ENCODE measurements around the gene TTC19. TPM values are rescaled to one million over a fixed set of nuclear protein-coding genes. Genes with fewer than 3 reads are reported as not detected.

TTC19 gene
- polyA plus RNA-seq, 2 donors = 10.3 to 13.9 TPM

GRCh38 chr17:16074423-16074822 lies 74.8 kb downstream of the TTC19 start:
- no peaks in the 10 kb centered on the region for H3K4me1 ChIP-seq (ENCODE audit: control insufficient read depth in 2 of 2, insufficient read depth in 2 of 2, low read length in 1 of 2)
- no peak overlapping the region for H3K27ac ChIP-seq (ENCODE audit: low read depth in 2 of 2, low read length in 1 of 2)
- 72 to 94% methylated on average over 3 of the region's 3 CpGs for WGBS, 2 donors
- H3K36me3 ChIP-seq (ENCODE audit: control insufficient read depth in 2 of 2, insufficient read depth in 2 of 2, low read length in 1 of 2) = peaks cover 8 to 13% of the 10 kb centered on the region in 2 donors
- no peaks in the 10 kb centered on the region for H3K9me3 ChIP-seq (ENCODE audit: control insufficient read depth in 2 of 2, insufficient read depth in 1 of 2, low read depth in 1 of 2, low read length in 1 of 2)
- no peaks in the 10 kb centered on the region for H3K27me3 ChIP-seq (ENCODE audit: control insufficient read depth in 1 of 2, insufficient read depth in 2 of 2, low read length in 2 of 2)
- no peak overlapping the region for H3K4me3 ChIP-seq (ENCODE audit: low read depth in 1 of 2, low read length in 2 of 2)

GRCh38 chr17:16075949-16076348 lies 76.3 kb downstream of the TTC19 start:
- no peaks in the 10 kb centered on the region for H3K27me3 ChIP-seq (ENCODE audit: control insufficient read depth in 1 of 2, insufficient read depth in 2 of 2, low read length in 2 of 2)
- no peak overlapping the region for H3K27ac ChIP-seq (ENCODE audit: low read depth in 2 of 2, low read length in 1 of 2)
- H3K36me3 ChIP-seq (ENCODE audit: control insufficient read depth in 2 of 2, insufficient read depth in 2 of 2, low read length in 1 of 2) = peaks cover 10% of the 10 kb centered on the region in 2 donors
- no peak overlapping the region for H3K4me3 ChIP-seq (ENCODE audit: low read depth in 1 of 2, low read length in 2 of 2)
- no peaks in the 10 kb centered on the region for H3K4me1 ChIP-seq (ENCODE audit: control insufficient read depth in 2 of 2, insufficient read depth in 2 of 2, low read length in 1 of 2)
- no peaks in the 10 kb centered on the region for H3K9me3 ChIP-seq (ENCODE audit: control insufficient read depth in 2 of 2, insufficient read depth in 1 of 2, low read depth in 1 of 2, low read length in 1 of 2)
- WGBS, 2 donors = 94 to 96% methylated on average over 5 of the region's 5 CpGs

Other genes starting within 250 kb of the TTC19 start
- gene ADORA2B, start 54.7 kb upstream of the TTC19 start, polyA plus RNA-seq = 10 to 100 TPM in 1 of 2 donors, 1 to 10 TPM in 1; 4.4 to 11.6 TPM
- 10 to 100 TPM; 13.9 to 15.6 TPM for gene ZSWIM7, start 120 bp upstream of the TTC19 start, polyA plus RNA-seq
- gene NCOR1, start 215.7 kb downstream of the TTC19 start, polyA plus RNA-seq = 10 to 100 TPM; 31.5 to 41.3 TPM
- 10 to 100 TPM; 13.3 to 21.5 TPM for gene PIGL, start 217.4 kb downstream of the TTC19 start, polyA plus RNA-seq